GM20431 (cell line): ENCODE measurements around the gene TIGIT.

Experiments
- in situ Hi-C: fragments of 300-500 bp; cut with MseI, MboI; formaldehyde crosslinking; loops from one replicate; pipeline ENCODE4 v1.15.0; 2020; ENCODE audit warnings: low sequenced_read_pairs; ENCODE audit not compliant: unreplicated experiment

TIGIT gene

DNA sequence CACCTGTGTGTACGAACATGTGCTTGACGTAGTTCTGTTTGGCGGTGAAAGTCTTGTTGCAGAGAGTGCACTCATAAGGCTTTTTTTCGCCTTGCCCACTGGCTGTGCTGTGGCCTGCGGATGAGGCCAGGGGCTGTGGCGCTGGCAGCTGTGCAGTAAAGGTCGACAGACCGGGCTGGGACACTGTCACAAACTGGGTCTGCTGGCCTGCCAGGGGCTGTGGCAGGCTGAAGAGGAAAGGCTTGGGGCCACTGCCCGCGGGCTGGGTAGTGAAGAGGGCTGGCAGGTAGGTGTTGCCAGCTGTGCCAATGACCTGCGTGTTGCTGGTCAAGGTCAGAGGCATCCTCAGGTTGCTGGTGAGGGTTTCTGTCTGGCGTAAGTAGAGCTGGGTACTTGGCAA lies 56.4 kb downstream of the TIGIT start:
- in situ Hi-C loops = no loop called here

DNA sequence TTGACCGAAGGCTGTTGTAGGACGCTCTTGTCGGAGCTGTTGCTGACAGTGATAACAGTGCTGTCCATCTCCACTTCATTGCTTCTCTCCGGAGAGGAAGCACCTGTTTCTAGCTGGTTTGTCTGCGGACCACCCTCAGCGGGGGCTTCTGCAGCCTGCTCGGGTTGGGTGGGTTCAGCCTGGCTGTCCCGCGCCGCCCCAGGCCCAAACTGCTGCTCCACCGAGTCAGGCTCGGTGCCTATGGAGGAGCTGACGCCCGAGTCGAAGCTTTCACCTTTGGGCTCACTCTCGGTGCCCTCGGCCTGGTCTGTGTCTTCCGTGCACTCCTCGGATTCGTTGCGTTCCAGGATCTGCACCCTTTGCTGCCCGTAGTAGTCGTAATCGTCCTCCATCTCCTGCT lies 56.9 kb downstream of the TIGIT start:
- in situ Hi-C loops = no loop called here

DNA sequence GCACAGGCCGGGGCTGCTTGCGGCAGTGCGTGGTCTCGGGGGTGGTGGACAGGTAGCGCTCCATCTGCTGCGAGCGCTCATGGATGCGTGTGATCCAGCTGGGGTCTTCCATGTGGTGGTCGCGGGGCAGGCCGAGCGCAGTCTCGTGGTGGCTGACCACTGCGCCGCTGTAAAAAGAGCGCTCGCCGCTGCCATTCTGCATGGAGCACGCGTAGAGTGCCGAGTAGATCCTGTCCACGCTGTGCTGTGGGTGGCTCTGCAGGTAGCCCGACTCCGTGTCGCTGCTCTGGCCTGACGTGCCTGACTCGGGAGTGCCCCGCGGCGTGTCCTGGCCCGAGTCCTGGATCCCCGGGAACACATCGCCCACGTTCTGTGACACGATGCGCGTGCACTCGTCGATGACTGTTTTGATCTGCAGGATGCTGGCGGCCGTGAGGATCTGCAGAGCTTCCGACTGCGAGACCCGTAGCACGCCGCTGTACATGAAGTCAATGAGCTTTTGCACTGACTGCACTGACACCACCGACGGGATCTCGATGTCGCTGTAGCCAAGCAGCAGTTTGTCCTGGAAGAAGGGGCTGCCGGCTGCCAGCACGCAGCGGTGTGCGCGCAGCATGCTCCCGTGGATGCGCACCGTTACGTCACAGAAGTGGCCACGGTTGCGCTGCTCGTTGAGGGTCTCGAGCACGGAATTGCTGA lies 57.4 kb downstream of the TIGIT start:
- in situ Hi-C loops = no loop called here

DNA sequence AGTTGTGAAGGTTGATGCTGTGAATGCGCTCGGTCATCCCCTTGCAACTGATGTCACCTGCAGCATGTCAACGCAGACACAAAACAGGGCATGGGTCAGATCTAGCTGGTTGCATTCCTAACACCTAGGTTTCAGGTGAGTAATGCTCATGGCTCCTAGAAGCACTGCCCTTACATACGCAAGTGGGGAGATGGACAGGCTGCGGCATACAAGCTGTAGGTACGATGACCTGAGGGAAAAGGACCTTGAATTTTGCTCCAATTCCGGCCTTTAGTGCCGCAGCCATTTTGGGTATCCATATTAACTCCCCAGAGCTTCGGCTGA lies 58.0 kb downstream of the TIGIT start:
- in situ Hi-C loops = no loop called here

DNA sequence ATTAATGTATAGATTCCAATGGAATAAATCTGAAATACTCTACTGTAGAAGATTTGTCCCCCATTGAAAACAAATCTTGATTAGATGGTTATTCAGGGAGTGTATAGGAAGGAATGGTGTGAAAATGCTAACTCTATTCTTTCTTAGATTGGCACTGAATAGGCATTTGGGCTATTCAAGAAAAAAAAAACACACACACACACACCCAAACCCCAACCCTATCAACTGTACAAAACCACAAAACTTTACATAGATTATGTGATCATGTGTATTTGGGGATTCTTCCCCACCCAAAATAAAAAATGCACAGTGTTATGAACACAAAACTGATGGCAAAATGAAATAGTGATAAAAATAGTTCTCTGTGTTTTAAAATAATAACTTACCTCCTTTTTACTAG lies 61.8 kb downstream of the TIGIT start:
- in situ Hi-C loops = no loop called here

DNA sequence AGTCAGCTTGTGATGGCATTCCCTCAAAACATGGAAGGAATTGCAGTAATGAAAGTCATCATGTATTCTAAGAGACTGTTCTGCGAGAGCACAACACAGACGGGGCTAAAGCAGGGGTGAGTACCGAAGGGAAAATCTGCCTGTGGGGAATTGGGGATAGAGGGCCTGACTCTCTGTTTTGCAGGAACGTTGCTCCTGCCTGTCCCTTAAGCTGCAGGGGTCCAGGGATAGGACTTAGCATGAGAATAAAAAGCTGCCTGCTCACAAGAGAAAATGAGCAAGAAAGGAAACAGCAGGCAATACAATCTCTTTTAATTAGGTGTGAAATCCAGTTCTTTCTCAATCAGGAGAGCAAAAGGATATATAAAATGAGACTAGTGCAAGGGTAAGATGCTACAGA lies 62.2 kb downstream of the TIGIT start:
- in situ Hi-C loops = no loop called here

DNA sequence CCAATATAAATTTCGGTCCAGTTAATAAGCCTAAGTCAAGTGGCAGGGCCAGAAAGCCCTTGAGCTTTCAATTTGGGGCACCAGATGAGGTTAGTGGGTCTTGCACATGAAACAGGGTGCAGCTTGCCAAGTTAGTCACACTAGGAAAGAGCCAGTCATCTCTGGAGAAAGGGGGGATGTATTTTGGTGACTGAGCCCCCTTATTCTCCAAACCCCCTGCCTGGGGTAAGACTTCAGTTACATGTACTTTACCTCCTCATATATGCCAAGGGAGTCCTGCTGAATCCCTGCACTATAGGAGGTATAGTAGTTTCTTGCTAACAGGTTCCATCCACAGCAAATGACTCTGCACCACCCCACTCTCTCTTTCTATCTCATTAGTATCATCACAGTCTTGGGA lies 62.7 kb downstream of the TIGIT start:
- in situ Hi-C loops = no loop called here
